HG03064 (cell line): ENCODE results near the gene IGSF3.

ENCODE experiments used
- ATAC-seq: cut with Tn5 transposase; IDR thresholded peaks from one replicate; pipeline ENCODE4 v1.9.1; 2021; ENCODE audit warnings: low read depth; ENCODE audit not compliant: unreplicated experiment

The IGSF3 gene

DNA sequence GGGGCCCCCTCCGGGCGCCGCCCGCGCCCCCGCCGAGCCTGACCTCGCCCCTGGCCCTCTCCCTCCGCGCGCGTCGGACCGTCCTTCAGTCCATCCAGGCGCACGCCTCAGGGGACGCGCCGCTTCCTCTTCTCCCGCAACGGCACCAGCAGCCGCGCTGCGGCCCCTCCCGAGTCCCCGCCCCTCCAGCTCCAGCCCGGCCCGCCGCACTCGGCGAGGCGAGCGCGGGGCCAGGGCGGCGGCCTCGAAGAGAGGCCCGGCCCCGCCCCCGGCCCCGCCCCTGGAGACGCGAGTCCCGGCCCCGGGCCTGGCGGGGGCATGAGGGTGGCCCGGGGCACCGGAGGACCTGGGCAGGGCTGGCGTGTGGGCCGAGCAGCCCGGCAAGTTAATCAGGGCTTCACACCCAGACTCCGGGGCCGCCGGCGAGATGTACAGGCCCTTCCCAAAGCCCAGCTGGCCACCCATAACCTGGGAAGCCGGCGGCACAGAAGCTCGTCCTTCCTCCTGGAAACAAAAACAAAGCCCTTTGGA lies at the start of gene IGSF3:
Gene IGSF3 (minus strand): TSS at position 159 of the 531 bp plus-strand sequence. CDS start 1,407 bp downstream, outside the sequence.
- no peak for ATAC-seq

DNA sequence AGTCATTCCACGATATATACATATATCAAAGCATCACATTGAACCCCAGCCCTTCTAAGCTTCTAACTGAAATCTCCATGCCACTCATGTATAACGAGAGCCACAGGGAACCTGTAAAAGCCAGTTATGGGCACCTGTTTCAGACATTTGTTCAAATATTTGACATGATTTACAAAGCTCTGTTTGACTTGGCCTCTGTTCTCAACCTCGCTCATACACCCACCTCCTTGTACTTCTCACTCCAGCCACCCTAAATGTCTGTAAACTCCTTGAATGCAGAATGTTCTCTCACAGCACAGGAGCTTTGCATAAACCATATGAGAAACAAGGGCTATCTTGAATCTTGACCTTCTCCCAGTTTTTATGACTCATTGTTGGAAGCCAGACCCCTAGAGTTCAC lies 49.8 kb upstream of the IGSF3 start:
- no peak for ATAC-seq

GRCh38 chr1:116716391-116716790 lies 48.9 kb upstream of the IGSF3 start:
- no peak for ATAC-seq

GRCh38 chr1:116713474-116713873 lies 45.9 kb upstream of the IGSF3 start:
- no peak for ATAC-seq

DNA sequence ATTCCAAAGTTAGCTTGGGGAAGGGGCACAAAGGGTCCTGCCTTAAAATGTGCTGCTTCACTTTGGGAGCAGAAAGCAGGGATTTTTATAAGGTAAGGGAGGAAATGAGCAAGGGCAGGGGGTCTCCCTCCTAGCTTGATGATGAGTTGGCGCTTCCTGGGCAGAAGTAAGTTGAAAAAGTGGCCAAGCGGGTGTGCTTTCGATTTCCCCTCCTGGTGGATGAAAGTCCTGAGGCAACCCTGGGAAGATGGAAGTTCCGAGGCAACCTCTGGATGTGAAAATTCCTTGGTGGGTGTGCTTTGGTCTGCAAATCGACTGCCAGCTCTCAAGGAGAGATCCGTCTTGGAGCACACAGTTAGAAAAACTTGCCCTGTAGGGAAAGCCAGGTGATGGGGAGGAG lies 45.0 kb upstream of the IGSF3 start:
- no peak for ATAC-seq

DNA sequence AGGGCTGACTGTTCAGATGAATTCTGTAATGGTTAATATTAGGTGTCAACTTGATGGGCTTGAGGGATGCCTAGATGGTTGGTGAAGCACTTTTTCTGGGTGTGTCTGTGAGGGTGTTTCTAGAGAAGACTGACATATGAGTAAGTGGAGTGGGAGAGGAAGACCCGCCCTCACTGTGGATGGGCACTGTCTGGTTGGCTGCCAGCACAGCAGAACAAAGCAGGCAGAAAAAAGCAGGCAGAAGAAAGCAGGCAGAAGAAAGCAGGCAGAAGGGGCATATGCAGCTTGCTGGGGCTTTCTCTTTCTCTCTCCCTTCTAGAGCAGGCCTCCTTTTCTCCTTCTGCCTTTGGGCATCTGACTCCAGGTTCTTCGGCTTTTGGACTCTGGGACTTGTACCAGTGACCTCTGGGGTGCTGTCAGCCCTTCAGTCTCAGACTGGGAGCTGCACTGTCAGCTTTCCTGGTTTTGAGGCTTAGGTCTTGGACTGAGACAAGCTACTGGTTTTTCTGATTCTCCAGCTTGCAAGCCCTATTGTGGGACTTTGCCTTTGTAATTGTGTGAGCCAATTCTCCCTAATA lies 43.8 kb upstream of the IGSF3 start:
- no peak for ATAC-seq

GRCh38 chr1:116710420-116711262 lies 43.1 kb upstream of the IGSF3 start:
- no peak for ATAC-seq

GRCh38 chr1:116709666-116710167 lies 42.2 kb upstream of the IGSF3 start:
- ATAC-seq: no peak

GRCh38 chr1:116708255-116708900 lies 40.8 kb upstream of the IGSF3 start:
- no peak for ATAC-seq

GRCh38 chr1:116706841-116707240 lies 39.3 kb upstream of the IGSF3 start:
- ATAC-seq: no peak

DNA sequence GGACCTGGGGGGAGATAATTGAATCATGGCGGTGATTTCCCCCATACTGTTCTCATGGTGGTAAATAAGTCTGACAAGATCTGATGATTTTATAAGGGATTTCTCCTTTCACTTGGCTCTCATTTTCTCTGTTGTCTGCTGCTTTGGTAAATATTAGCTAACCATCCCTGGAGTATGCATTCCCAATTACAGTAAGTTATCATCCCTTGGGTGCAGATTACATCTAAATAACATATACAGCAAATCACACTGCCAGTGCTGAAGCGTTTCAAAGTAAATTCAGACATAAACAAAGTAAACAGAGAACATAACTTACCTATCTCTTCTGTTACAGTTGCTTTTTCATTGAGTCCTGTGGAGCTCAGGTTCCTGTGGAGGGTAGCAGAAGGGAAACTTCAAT lies 38.6 kb upstream of the IGSF3 start:
- ATAC-seq: no peak

DNA sequence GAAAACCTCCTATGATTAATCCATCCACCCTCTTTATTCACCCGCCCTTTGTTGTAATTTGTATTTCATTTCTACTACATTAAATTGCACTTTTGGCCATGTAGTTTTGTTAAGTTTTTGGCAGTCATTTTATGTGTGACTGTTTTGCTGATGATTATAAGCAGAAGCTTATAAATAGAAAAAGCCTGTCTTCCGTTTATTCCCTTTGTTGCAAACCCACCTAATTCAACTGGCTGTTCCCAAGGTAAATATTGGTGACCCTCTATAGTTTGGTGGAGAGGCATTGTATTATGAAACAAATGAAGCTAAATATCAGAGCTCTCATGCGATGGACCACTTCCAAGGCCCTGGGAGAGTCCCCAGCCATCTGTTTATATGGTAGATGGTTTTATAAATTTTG lies 36.7 kb upstream of the IGSF3 start:
- no peak for ATAC-seq

GRCh38 chr1:116699605-116700004 lies 32.1 kb upstream of the IGSF3 start:
- ATAC-seq: no peak

- ATAC-seq: no peak
Measured at GRCh38 chr1:116698244-116698595, 30.7 kb upstream of the IGSF3 start.

DNA sequence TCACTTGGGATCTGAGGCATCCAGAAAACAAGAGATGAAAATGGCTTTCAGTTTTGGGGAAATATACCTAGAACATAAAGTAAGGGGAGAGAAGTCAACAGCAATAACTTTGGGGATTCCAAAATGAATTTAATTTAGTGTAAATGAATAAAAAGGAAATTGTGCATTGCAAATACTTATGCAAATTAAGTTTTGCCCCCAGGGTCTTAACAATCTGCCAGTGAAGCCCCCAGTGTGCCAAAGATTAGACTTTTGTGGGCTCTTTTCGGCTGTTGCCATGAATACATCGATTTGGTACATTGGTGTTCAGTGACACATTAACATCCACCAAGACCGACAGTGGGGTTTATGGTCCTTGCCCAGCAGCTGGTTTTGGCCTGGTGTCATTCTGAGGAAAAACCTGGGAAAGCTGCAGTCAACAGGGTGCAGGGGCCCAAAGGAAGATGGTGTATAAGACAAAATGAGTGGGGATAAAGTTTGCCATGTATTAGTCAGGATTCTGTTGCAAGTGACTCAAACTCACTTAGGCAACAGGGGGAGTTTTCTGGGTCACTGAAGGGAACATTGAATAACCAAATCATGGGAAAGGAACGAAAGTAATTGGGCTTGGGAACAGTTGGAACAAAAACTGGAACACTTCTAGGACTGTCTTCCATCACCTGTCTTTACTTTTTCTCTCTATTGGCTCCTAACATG lies 30.2 kb upstream of the IGSF3 start:
- no peak for ATAC-seq

GRCh38 chr1:116694524-116694923 lies 27.0 kb upstream of the IGSF3 start:
- no peak for ATAC-seq

DNA sequence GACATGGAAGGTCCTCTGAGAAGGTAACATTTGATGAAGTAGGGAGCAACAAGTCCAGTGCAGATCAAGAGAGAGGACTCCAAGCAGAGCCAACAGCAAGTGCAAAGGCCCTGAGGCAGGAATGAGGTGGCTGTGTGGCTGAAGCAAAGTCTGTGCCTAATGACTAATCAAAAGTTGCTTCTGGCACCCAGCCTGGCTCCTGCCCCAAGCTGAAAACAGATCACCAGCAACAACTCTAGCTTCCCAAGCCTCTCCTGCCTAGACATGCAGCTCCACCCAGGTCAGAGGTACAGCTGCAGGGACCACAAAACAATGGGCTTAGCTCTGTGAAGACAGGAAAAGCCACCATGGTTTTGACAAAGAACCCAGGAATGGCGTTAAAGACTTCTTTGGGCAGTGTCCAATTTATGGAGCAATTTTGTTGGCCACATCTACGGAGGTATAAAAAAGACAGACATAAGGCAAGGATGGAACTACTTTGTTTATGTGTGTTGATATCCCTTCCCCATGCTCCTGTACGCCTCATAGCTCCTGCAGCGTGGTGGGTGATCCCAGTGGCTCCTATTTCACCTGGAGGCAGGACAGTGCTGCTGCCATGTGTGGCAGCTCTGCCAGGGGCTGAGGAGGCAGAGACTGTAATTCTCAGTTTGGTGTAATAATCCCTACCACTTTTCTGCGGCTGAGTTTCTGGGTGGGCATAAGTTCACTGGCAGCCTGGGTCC lies 26.4 kb upstream of the IGSF3 start:
- no peak for ATAC-seq

- ATAC-seq: no peak
Measured at GRCh38 chr1:116692879-116693278, 25.3 kb upstream of the IGSF3 start.

- ATAC-seq: no peak
Measured at GRCh38 chr1:116690849-116691406, 23.4 kb upstream of the IGSF3 start.

DNA sequence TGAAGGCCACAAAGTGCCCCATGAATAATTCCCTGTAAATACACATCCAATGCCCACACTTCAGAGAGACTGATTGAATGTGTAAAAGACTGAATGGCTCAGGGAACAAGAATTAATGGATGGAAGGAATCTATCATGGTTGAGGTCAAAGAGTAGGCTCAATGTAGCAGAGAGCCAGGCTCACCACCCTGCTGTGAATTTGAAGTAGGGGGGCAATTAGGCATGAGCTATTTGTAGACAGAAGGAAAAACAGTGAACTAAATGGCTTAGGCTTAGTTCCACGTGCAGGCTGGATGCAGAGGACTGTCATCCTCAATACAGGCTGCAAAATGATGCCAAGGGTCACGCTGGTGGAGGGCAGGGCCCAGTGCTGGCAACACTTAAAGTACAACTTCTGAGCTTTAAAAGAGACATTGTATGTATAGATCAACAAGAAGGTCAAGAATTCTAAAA lies 22.9 kb upstream of the IGSF3 start:
- ATAC-seq: no peak
